ENCODE results near the gene IER3. TPM values are rescaled to one million over a fixed set of nuclear protein-coding genes. Genes with fewer than 3 reads are reported as not detected.

The IER3 gene
- total and polyA plus RNA-seq, 9 of the 15 experiments (the other 6 are each of a cell fraction or from before 2014, with no cell fraction given), result 1.5 to 30.0 (median 11.5) TPM

GRCh38 chr6:30717129-30717844 lies 27.1 kb downstream of the IER3 start, which contains the start of gene MDC1 (continued):
- TF ChIP-seq NR1H2 (CRISPR knock-in tag; IDR thresholded peaks at IDR 0.05) (peak; percentile 69; the same call in 1 of the 2 replicates), TRIM25 (IDR thresholded peaks at IDR 0.05; ENCODE audit: borderline replicate concordance) (no peak), POLR2B (IDR thresholded peaks at IDR 0.05; ENCODE audit: low read depth, partially characterized antibody) (peak; percentile 93), BRD9 (IDR thresholded peaks at IDR 0.05; ENCODE audit: low read depth, partially characterized antibody) (peak; percentile 97), CBX8 (IDR thresholded peaks at IDR 0.05; ENCODE audit: borderline replicate concordance, extremely low read depth, low read depth, low read length, poor library complexity, severe bottlenecking) (no peak), RBM17 (IDR thresholded peaks at IDR 0.05; ENCODE audit: borderline replicate concordance, low read depth, low read length) (no peak), MEF2A (IDR thresholded peaks at IDR 0.05; ENCODE audit: control insufficient read depth, low read depth, low read length) (0 out of 2 replicates have a peak, but pooled peaks have one; percentile 18), DPF2 (IDR thresholded peaks at IDR 0.05) (peak; percentile 64; the same call in 1 of the 2 replicates), ZSCAN32 (CRISPR knock-in tag; IDR thresholded peaks at IDR 0.05) (no peak), KLF6 (CRISPR knock-in tag; IDR thresholded peaks at IDR 0.05; ENCODE audit: borderline replicate concordance) (peak; percentile 96), CHD2 (IDR thresholded peaks at IDR 0.05; ENCODE audit: low read depth, low read length) (peak; percentile 83), SMARCE1 (IDR thresholded peaks at IDR 0.05) (peak; percentile 16; the same call in 1 of the 2 replicates), NCOA2 (IDR thresholded peaks at IDR 0.05; ENCODE audit: partially characterized antibody in 2 of 2) (no peak), AFF1 (IDR thresholded peaks at IDR 0.05; ENCODE audit: low read depth in 1 of 2, partially characterized antibody in 2 of 2) (peak in 1 of 2 experiments; percentile 60), ESRRB (CRISPR knock-in tag; IDR thresholded peaks at IDR 0.05; ENCODE audit: borderline replicate concordance) (no peak), FOXP4 (CRISPR knock-in tag; IDR thresholded peaks at IDR 0.05; ENCODE audit: borderline replicate concordance) (no peak), BCL6 (CRISPR knock-in tag; IDR thresholded peaks at IDR 0.05) (no peak), MAFK (IDR thresholded peaks at IDR 0.05; ENCODE audit: low read length) (peak; percentile 98), CREM (IDR thresholded peaks at IDR 0.05; ENCODE audit: low read depth) (peak; percentile 96), ZNF3 (CRISPR knock-in tag; IDR thresholded peaks at IDR 0.05) (no peak), CBFA2T2 (conservative IDR thresholded peaks at IDR 0.05) (no peak)
